GM12891 (cell line): ENCODE data around the gene ORMDL1.

Experiments used
- POLR2A ChIP-seq: IDR thresholded peaks from 2 replicates; pipeline ENCODE4 v1.6.1; 2011; ENCODE audit warnings: low read depth, low read length, control low read depth
- POLR2AphosphoS5 ChIP-seq: IDR thresholded peaks from 2 replicates; pipeline ENCODE4 v1.6.1; 2011; ENCODE audit warnings: low read depth, low read length, control low read depth

DNA sequence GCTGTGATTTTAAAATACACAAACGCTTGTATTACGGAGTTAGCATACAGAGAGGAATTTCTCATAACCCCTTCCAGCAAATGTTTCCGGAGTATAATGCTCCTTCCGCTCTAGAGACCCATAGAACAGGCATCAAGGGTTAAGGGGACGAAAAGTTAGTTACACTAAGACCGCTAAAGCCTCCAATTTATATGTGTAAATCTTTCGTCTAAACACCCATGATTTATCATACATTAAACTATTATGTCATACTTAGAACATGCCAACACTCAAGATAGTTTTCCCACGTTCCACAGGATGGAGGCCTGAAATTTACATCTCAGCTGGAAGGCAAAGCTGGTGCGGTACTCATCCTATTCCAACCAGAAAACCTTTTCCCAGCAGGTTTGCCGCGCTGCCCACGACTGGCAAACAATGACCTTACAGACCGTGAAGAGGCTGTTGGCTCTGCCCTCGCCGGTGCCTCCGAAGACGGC, 650 bp downstream of the ORMDL1 start:
- no peak for TF ChIP-seq POLR2AphosphoS5
- no peak for TF ChIP-seq POLR2A
